Naive thymus-derived CD8-positive, alpha-beta T cell (primary cell): ENCODE results near the gene DIS3L2. TPM values are rescaled to one million over a fixed set of nuclear protein-coding genes. Genes with fewer than 3 reads are reported as not detected.
"Not testable (repeated sequence)": the region's sequence is repeated elsewhere in the genome, so short reads cannot be mapped to it uniquely, and the experiment has no call there.

Experiments
- ATAC-seq, 2 donors: fragments of 150-1000 bp; cut with Tn5 transposase in 1 of 2; sonication (Bioruptor Pico), chemical (Tn5 transposase) in 1 of 2; 1 replicate in 1 of 2; 2 replicates in 1 of 2; pipeline ENCODE4 v1.10.0; 2021; ENCODE audit warnings: mild to moderate bottlenecking in 2 of 2, moderate library complexity in 2 of 2
- POLR2A ChIA-PET: fragments of 350-600 bp; sonication (Branson Sonifier 250); formaldehyde crosslinking; loops from one replicate; lab custom pipeline; 2021; ENCODE audit warnings: antibody characterized with exemption; lab: Charles Lee
- DNase-seq, 10 donors: peaks; one replicate each; pipeline versions ENCODE4 v3.0.0 to v3.0.0-alpha.2; 2020 to 2022
- H3K27ac Mint-ChIP-seq, 10 donors: one replicate each; pipeline ENCODE4 v1.8.0; 2020 to 2022; ENCODE audit warnings: mild to moderate bottlenecking in 10 of 10, mixed read lengths in 10 of 10, moderate library complexity in 4 of 10, inconsistent platforms in 1 of 10
- H3K27me3 Mint-ChIP-seq, 5 donors: one replicate each; pipeline ENCODE4 v1.8.0; 2021 to 2022; ENCODE audit warnings: mixed read lengths in 5 of 5
- H3K36me3 Mint-ChIP-seq, 3 donors: one replicate each; pipeline ENCODE4 v1.8.0; 2020 to 2022; ENCODE audit warnings: mixed read lengths in 3 of 3, mild to moderate bottlenecking in 2 of 3, inconsistent platforms in 1 of 3
- H3K4me1 Mint-ChIP-seq, 4 donors: one replicate each; pipeline ENCODE4 v1.8.0; 2021 to 2022; ENCODE audit warnings: mixed read lengths in 4 of 4
- H3K4me3 Mint-ChIP-seq, 10 donors: one replicate each; pipeline ENCODE4 v1.8.0; 2020 to 2022; ENCODE audit warnings: mild to moderate bottlenecking in 10 of 10, mixed read lengths in 10 of 10, moderate library complexity in 6 of 10, inconsistent platforms in 1 of 10
- H3K9me3 Mint-ChIP-seq, 9 donors: one replicate each; pipeline ENCODE4 v1.8.0; 2020 to 2022; ENCODE audit warnings: mixed read lengths in 9 of 9, mild to moderate bottlenecking in 3 of 9, inconsistent platforms in 1 of 9, moderate library complexity in 1 of 9
- polyA plus RNA-seq, 3 donors: library from polyadenylated mRNA; unstranded; fragments of 300-500 nt; fragmentation: Illumina TruSeq; gene quantifications; one replicate each; pipeline ENCODE4 v1.2.3, GENCODE V29; 2021
- total RNA-seq, 8 experiments: library from RNA in 2 of 8; stranded (reverse) in 2 of 8; gene quantifications; one replicate each; pipeline ENCODE4 v1.2.3 and lab custom pipeline; 2021 to 2026

The DIS3L2 gene
- total and polyA plus RNA-seq, 5 experiments from 2014 or later: 12.5 to 59.1 (median 17.2) TPM

- Mint-ChIP-seq H3K27me3 (no peaks in the 10 kb centered on the region), H3K27ac (peak overlapping the region in 1 of 10 donors; percentile 16), H3K4me3 (no peak overlapping the region), H3K36me3 (no peaks in the 10 kb centered on the region), H3K9me3 (peaks cover 0 to 1% (median 0%) of the 10 kb centered on the region in 9 donors), H3K4me1 (peaks cover 14 to 43% (median 35%) of the 10 kb centered on the region in 4 donors)
- POLR2A ChIA-PET: no interaction called here
- ATAC-seq (no peak), DNase-seq (no peak)
Observed at GRCh38 chr2:232367016-232367415, 405.5 kb downstream of the DIS3L2 start.

DNA sequence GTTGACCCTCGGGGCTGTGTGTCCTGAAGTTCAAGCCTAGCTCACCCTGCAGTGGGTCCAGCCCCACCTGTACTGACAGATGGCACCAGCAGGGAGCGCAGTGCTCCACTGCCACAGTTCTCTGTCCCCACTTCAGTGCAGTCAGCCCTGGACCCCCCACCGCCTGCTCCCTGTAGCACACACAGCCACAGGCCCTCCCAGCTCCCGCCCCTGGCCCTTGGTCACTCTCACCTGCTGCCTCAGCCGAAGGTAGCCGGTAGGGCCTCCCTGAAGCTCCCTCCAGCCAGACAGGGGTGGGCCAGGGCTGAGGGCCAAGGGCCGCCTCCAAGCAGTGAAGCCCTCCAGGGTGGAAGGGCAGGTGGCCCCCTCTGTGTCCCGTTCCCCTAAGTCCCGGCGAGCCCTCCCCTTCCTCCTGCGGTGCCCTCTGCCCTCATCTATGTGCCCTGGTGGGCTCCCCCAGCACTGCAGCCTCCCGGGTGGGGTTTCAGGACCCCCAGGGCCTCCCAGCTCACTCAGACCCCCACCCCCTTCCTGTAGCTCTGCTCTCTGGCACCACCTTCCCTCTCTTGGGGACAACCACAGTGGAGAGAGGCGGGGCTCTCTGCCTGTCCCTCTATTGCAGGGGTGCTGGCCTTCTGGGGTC is 406.2 kb downstream of the DIS3L2 start:
- Mint-ChIP-seq H3K27me3 (no peaks in the 10 kb centered on the region), H3K4me1 (peaks cover 10 to 36% (median 29%) of the 10 kb centered on the region in 4 donors), H3K36me3 (no peaks in the 10 kb centered on the region), H3K9me3 (no peaks in the 10 kb centered on the region), H3K4me3 (no peak overlapping the region), H3K27ac (no peak overlapping the region)
- ATAC-seq (no peak), DNase-seq (peak in 1 of 10 donors; percentile 43)
- POLR2A ChIA-PET: no interaction called here

DNA sequence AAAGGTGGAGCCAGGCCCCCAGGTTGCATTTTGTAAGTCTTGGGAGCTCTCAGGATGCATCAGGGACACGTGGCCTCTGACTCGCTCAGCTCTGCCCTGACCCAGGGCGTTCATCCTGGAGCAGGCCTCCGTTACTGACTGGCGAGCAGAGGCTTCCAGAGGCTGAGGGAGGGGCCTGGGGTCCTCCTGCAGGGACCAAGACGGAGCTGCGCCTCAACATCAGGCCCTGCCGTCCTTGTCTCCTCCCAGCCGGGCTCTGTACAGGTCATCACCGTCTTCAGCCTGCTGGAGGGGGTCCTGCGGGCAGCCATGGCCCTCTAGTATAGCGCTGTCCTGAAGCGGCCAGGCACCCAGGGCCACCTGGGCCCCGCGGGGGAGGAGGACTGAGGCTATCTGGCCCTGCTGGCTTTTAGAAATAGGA is 406.8 kb downstream of the DIS3L2 start:
- ATAC-seq (no peak), DNase-seq (no peak)
- POLR2A ChIA-PET: no interaction called here
- no peaks in the 10 kb centered on the region for H3K36me3 Mint-ChIP-seq
- no peak overlapping the region for H3K27ac Mint-ChIP-seq
- H3K27me3 Mint-ChIP-seq: no peaks in the 10 kb centered on the region
- peaks cover 10 to 31% (median 24%) of the 10 kb centered on the region in 4 donors for H3K4me1 Mint-ChIP-seq
- H3K4me3 Mint-ChIP-seq: no peak overlapping the region
- H3K9me3 Mint-ChIP-seq: no peaks in the 10 kb centered on the region

- no peak for ATAC-seq
- H3K27ac Mint-ChIP-seq: peak overlapping the region in 2 of 10 donors; percentile 27 to 43
- POLR2A ChIA-PET: no interaction called here
- no peak for DNase-seq
- H3K27me3 Mint-ChIP-seq: no peaks in the 10 kb centered on the region
- peaks cover 6 to 22% (median 14%) of the 10 kb centered on the region in 4 donors for H3K4me1 Mint-ChIP-seq
- no peak overlapping the region for H3K4me3 Mint-ChIP-seq
- no peaks in the 10 kb centered on the region for H3K36me3 Mint-ChIP-seq
- H3K9me3 Mint-ChIP-seq: no peaks in the 10 kb centered on the region
Observed at GRCh38 chr2:232369126-232369951, 407.8 kb downstream of the DIS3L2 start.

DNA sequence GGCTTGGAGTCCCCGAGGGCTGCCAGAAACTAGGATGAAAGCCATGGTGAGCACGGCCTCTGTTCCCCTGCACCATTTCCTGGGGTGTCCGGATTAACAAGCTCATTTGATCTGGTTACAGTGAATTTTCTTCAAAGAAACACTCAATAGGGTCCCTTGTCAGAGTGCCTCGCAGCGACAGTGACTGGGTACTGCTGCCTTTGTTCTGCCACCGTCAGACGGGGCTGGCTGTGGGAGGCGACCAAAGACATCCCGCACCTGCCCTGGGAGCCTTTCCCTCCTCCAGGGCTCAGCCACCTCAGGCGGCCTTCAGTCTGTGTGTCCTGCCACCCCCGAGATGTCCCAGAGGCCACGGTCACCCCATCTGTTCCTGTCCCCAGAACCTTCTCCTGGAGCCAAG is 408.5 kb downstream of the DIS3L2 start:
- H3K27me3 Mint-ChIP-seq, H3K9me3 Mint-ChIP-seq, H3K27ac Mint-ChIP-seq, H3K4me3 Mint-ChIP-seq, H3K36me3 Mint-ChIP-seq, POLR2A ChIA-PET: not testable (repeated sequence)
- DNase-seq (peak in 1 of 10 donors; percentile 15), ATAC-seq (peak in 1 of 2 donors; percentile 81)
- H3K4me1 Mint-ChIP-seq: peaks cover 6 to 17% (median 8%) of the 10 kb centered on the region in 4 donors

DNA sequence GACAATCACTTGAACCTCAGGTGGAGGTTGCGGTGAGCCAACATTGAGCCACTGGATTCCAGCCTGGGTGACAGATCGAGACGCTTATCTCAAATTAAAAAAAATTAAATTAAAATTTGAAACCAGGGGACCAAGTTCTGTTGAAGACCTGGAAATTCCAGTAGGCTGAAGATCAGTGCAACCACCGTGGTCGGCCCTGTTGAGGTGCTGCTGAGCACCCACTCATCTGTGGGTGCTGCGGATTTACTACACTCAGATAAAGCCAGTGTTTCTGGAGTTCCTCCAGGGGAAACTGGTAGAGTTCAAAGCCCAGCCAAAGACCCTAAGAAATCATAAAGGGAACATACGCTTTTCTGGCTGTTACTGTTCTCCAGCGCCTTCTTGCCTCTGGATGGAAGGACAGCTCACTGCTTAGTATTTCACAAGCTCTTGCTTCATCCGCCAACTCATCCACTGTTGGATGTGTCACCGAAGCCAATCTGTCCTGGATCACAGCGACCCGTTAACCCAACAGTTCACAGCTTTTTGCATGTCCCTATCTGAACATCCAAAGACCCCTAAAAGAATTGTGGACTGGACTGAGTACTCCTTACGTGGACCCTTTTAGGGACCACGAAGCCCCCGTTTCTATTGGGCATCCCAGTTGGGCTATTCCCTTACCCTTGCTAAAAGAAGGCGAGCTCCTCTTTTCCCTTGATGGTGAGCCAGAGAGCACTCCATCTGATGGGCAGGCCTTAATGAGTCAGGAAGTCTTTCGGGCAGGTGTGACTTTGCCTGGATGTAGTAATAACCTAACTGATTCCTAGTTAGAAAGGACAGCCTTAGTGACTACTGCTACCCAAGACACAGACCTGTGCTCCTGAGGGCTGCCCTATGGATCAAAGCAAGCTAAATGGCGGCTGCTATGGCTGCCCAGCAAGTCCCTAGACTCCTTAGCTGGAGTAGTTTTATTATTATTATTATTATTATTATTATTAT is 411.0 kb downstream of the DIS3L2 start:
- POLR2A ChIA-PET: no interaction called here
- DNase-seq (peak in 1 of 10 donors; percentile 1), ATAC-seq (no peak)
- H3K27ac Mint-ChIP-seq: no peak overlapping the region
- H3K9me3 Mint-ChIP-seq: no peaks in the 10 kb centered on the region
- no peaks in the 10 kb centered on the region for H3K27me3 Mint-ChIP-seq
- H3K36me3 Mint-ChIP-seq: no peaks in the 10 kb centered on the region
- peaks cover 0 to 5% (median 3%) of the 10 kb centered on the region in 4 donors for H3K4me1 Mint-ChIP-seq
- no peak overlapping the region for H3K4me3 Mint-ChIP-seq

GRCh38 chr2:232374356-232374755 is 412.8 kb downstream of the DIS3L2 start:
- DNase-seq: no peak
- Mint-ChIP-seq H3K27ac (no peak overlapping the region), H3K36me3 (no peaks in the 10 kb centered on the region), H3K27me3 (peaks cover 0 to 3% (median 0%) of the 10 kb centered on the region in 5 donors), H3K4me1 (peaks cover 0 to 5% (median 2%) of the 10 kb centered on the region in 4 donors), H3K9me3 (no peaks in the 10 kb centered on the region), H3K4me3 (no peak overlapping the region)
- ATAC-seq: no peak
- POLR2A ChIA-PET: no interaction called here

DNA sequence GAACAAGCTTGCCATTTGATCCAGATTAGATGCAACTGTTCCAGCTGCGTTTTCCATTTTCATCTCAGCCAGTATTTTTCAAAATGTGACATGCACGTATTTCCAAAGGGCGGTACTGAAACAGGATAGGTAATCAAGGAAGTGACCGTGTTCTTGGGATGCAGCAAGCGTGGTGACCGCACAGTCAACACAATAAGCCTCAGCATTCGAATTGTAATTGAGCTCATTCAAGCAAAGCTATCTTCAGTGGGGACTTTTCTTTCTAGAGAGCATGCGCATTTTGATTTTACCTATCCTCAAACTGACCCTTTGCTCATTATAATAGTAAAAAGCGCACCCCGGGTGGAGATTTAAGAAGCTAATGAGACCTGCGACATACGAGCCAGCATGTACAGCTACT is 413.7 kb downstream of the DIS3L2 start:
- H3K36me3 Mint-ChIP-seq: no peaks in the 10 kb centered on the region
- ATAC-seq: no peak
- peaks cover 0 to 6% (median 0%) of the 10 kb centered on the region in 5 donors for H3K27me3 Mint-ChIP-seq
- H3K27ac Mint-ChIP-seq: no peak overlapping the region
- POLR2A ChIA-PET: no interaction called here
- peaks cover 0 to 2% (median under 1%) of the 10 kb centered on the region in 4 donors for H3K4me1 Mint-ChIP-seq
- no peak overlapping the region for H3K4me3 Mint-ChIP-seq
- H3K9me3 Mint-ChIP-seq: no peaks in the 10 kb centered on the region
- no peak for DNase-seq

- no peaks in the 10 kb centered on the region for H3K9me3 Mint-ChIP-seq
- peaks cover 0 to 8% (median 0%) of the 10 kb centered on the region in 5 donors for H3K27me3 Mint-ChIP-seq
- no peaks in the 10 kb centered on the region for H3K36me3 Mint-ChIP-seq
- H3K4me3 Mint-ChIP-seq: no peak overlapping the region
- peaks cover 0 to 2% (median 0%) of the 10 kb centered on the region in 4 donors for H3K4me1 Mint-ChIP-seq
- ATAC-seq: no peak
- POLR2A ChIA-PET: interaction anchor here (0.6 kb wide), 1 partner anchor 280 kb away, joined by 3 read pairs; no protein-coding TSS in a partner anchor
- no peak for DNase-seq
- H3K27ac Mint-ChIP-seq: no peak overlapping the region
Observed at GRCh38 chr2:232376260-232376659, 414.7 kb downstream of the DIS3L2 start.

DNA sequence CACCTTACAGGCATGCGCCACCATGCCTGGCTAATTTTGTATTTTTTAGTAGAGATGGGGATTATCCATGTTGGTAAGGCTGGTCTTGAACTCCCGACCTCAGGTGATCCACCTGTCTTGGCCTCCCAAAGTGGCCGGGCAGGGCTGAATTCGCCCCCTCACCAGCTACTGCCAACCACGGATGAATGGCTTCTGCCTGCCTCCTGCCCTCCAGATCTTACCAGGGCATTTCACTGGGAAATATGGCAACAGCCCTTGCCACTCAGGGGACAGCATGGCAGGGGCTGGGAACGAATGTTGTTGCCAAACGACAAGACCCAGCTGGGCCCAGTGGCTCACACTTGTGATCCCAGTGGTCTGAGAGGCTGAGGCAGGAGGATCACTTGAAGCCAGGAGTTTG is 415.2 kb downstream of the DIS3L2 start:
- POLR2A ChIA-PET: interaction anchor here (0.6 kb wide), 1 partner anchor 281 kb away, joined by 3 read pairs; no protein-coding TSS in a partner anchor
- H3K9me3 Mint-ChIP-seq: no peaks in the 10 kb centered on the region
- DNase-seq (no peak), ATAC-seq (no peak)
- H3K27ac Mint-ChIP-seq: no peak overlapping the region
- no peak overlapping the region for H3K4me3 Mint-ChIP-seq
- peaks cover 0 to 3% (median under 1%) of the 10 kb centered on the region in 4 donors for H3K4me1 Mint-ChIP-seq
- no peaks in the 10 kb centered on the region for H3K36me3 Mint-ChIP-seq
- H3K27me3 Mint-ChIP-seq: peaks cover 0 to 8% (median 0%) of the 10 kb centered on the region in 5 donors

DNA sequence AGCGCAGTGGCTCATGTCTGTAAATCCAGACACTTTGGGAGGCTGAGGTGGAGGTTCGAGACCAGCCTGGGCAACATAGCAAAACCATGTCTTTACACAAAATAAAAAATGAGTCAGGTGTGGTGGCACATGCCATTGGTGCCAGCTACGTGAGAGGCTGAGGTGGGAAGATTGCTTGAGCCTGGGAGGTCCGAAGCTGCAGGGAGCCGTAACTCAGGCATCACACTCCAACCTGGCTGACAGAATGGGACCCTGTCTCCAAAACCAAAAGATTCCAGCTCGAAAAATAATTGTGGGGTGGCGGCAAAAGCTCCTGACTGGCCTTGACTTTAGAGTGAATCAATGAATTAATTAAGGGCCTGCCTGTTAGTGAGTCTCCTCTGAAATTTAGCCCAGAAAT is 415.8 kb downstream of the DIS3L2 start:
- Mint-ChIP-seq H3K4me3 (no peak overlapping the region), H3K4me1 (peaks cover 0 to 3% (median under 1%) of the 10 kb centered on the region in 4 donors), H3K9me3 (no peaks in the 10 kb centered on the region), H3K27me3 (peaks cover 0 to 10% (median 3%) of the 10 kb centered on the region in 5 donors), H3K27ac (no peak overlapping the region), H3K36me3 (no peaks in the 10 kb centered on the region)
- POLR2A ChIA-PET: no interaction called here
- DNase-seq (no peak), ATAC-seq (no peak)
